WTC11 (cell line): Measurements from ENCODE around the gene RBFA. TPM values are rescaled to one million over a fixed set of nuclear protein-coding genes. Genes with fewer than 3 reads are reported as not detected.
A peak's percentile ranks its signal among the peaks of the same experiment; 100 is the strongest.

Source experiments
- ATAC-seq: fragments of 200-7000 bp; cut with Tn5 transposase; 2 replicates; pipeline ENCODE4 v1.10.0; 2021; ENCODE audit warnings: mild to moderate bottlenecking, moderate library complexity
- CTCF ChIA-PET: fragments of 300-600 bp; sonication (Branson Sonifier 250); formaldehyde crosslinking; loops from one replicate; lab custom pipeline; 2021; ENCODE audit warnings: antibody characterized with exemption; lab: Charles Lee
- POLR2A ChIA-PET: fragments of 350-600 bp; sonication (Branson Sonifier 250); formaldehyde crosslinking; loops from one replicate; lab custom pipeline; 2021; ENCODE audit warnings: antibody characterized with exemption; lab: Charles Lee
- DNase-seq: peaks from one replicate; pipeline ENCODE4 v3.0.0; 2021; ENCODE audit warnings: low spot score
- H3K27ac Mint-ChIP-seq: 2 replicates; pipeline ENCODE4 v1.8.0; 2021; ENCODE audit warnings: mixed read lengths
- H3K27me3 Mint-ChIP-seq: 2 replicates; pipeline ENCODE4 v1.8.0; 2021; ENCODE audit warnings: low read depth, mild to moderate bottlenecking, moderate library complexity, mixed read lengths
- H3K36me3 Mint-ChIP-seq: 2 replicates; pipeline ENCODE4 v1.8.0; 2021; ENCODE audit warnings: mixed read lengths
- H3K4me1 Mint-ChIP-seq: 2 replicates; pipeline ENCODE4 v1.8.0; 2022; ENCODE audit warnings: mixed read lengths
- H3K4me3 Mint-ChIP-seq: 2 replicates; pipeline ENCODE4 v1.8.0; 2021; ENCODE audit warnings: mild to moderate bottlenecking, moderate library complexity, mixed read lengths
- H3K9me3 Mint-ChIP-seq: 2 replicates; pipeline ENCODE4 v1.8.0; 2021; ENCODE audit warnings: mixed read lengths
- CBFB ChIP-seq: sonication (generic); formaldehyde crosslinking; IDR thresholded peaks from 2 replicates; pipeline ENCODE4 v1.8.1; 2022; ENCODE audit warnings: mild to moderate bottlenecking, low read depth, missing genetic modification reagents
- CREM ChIP-seq: sonication (generic); formaldehyde crosslinking; IDR thresholded peaks from 2 replicates; pipeline ENCODE4 v1.8.1; 2022; ENCODE audit warnings: mild to moderate bottlenecking, missing genetic modification reagents, moderate library complexity
- ERG ChIP-seq: fragments of 250-450 bp; sonication (Bioruptor Pico); IDR thresholded peaks from 2 replicates; pipeline ENCODE4 v1.8.0; 2021; ENCODE audit warnings: mild to moderate bottlenecking
- GTF2I ChIP-seq: fragments of 250-450 bp; sonication (Bioruptor Pico); conservative IDR thresholded peaks from 2 replicates; pipeline ENCODE4 v1.4.0; 2021; ENCODE audit warnings: mild to moderate bottlenecking
- IRF2 ChIP-seq: sonication (generic); formaldehyde crosslinking; IDR thresholded peaks from 2 replicates; pipeline ENCODE4 v1.8.0; 2022; ENCODE audit warnings: low read depth, missing genetic modification reagents, borderline replicate concordance
- KAT7 ChIP-seq: sonication (generic); formaldehyde crosslinking; IDR thresholded peaks from 2 replicates; pipeline ENCODE4 v1.8.1; 2023; ENCODE audit warnings: missing genetic modification reagents, mild to moderate bottlenecking, borderline replicate concordance
- MYBL2 ChIP-seq: sonication (generic); formaldehyde crosslinking; IDR thresholded peaks from 2 replicates; pipeline ENCODE4 v1.8.1; 2023; ENCODE audit warnings: mild to moderate bottlenecking, moderate library complexity, missing genetic modification reagents
- NFE2L1 ChIP-seq: sonication (generic); formaldehyde crosslinking; IDR thresholded peaks from 2 replicates; pipeline ENCODE4 v1.8.1; 2023; ENCODE audit warnings: missing genetic modification reagents
- NFYB ChIP-seq: sonication (generic); formaldehyde crosslinking; conservative IDR thresholded peaks from 2 replicates; pipeline ENCODE4 v1.8.0; 2022; ENCODE audit warnings: low read depth, missing genetic modification reagents
- NR2C2 ChIP-seq: sonication (generic); formaldehyde crosslinking; IDR thresholded peaks from 2 replicates; pipeline ENCODE4 v1.8.0; 2022; ENCODE audit warnings: mild to moderate bottlenecking, missing genetic modification reagents
- RORB ChIP-seq: fragments of 250-450 bp; sonication (Bioruptor Pico); IDR thresholded peaks from 2 replicates; pipeline ENCODE4 v1.9.0; 2021; ENCODE audit warnings: mild to moderate bottlenecking
- SMAD3 ChIP-seq: sonication (generic); formaldehyde crosslinking; IDR thresholded peaks from 2 replicates; pipeline ENCODE4 v1.8.0; 2022; ENCODE audit warnings: missing genetic modification reagents, mild to moderate bottlenecking, borderline replicate concordance
- SOX15 ChIP-seq: fragments of 250-450 bp; sonication (Bioruptor Pico); IDR thresholded peaks from 2 replicates; pipeline ENCODE4 v1.9.0; 2021; ENCODE audit warnings: mild to moderate bottlenecking
- TCF7 ChIP-seq: sonication (generic); formaldehyde crosslinking; IDR thresholded peaks from 2 replicates; pipeline ENCODE4 v1.8.0; 2022; ENCODE audit warnings: mild to moderate bottlenecking, low read depth, missing genetic modification reagents, moderate library complexity
- TEAD1 ChIP-seq: sonication (generic); formaldehyde crosslinking; IDR thresholded peaks from 2 replicates; pipeline ENCODE4 v1.8.0; 2022; ENCODE audit warnings: mild to moderate bottlenecking, missing genetic modification reagents
- ZNF138 ChIP-seq: sonication (generic); formaldehyde crosslinking; conservative IDR thresholded peaks from 2 replicates; pipeline ENCODE4 v1.8.1; 2022; ENCODE audit warnings: mild to moderate bottlenecking, moderate library complexity, missing genetic modification reagents
- ZNF232 ChIP-seq: sonication (generic); formaldehyde crosslinking; IDR thresholded peaks from 2 replicates; pipeline ENCODE4 v1.8.0; 2022; ENCODE audit warnings: mild to moderate bottlenecking, missing genetic modification reagents
- ZNF317 ChIP-seq: sonication (generic); formaldehyde crosslinking; IDR thresholded peaks from 2 replicates; pipeline ENCODE4 v1.8.1; 2023; ENCODE audit warnings: low read depth, mild to moderate bottlenecking, moderate library complexity, missing genetic modification reagents, borderline replicate concordance
- ZNF416 ChIP-seq: fragments of 250-450 bp; sonication (Bioruptor Pico); IDR thresholded peaks from 2 replicates; pipeline ENCODE4 v1.9.0; 2021; ENCODE audit warnings: mild to moderate bottlenecking, inconsistent platforms
- ZNF423 ChIP-seq: fragments of 250-450 bp; sonication (Bioruptor Pico); IDR thresholded peaks from 2 replicates; pipeline ENCODE4 v2.1.2; 2022; ENCODE audit warnings: mild to moderate bottlenecking, moderate library complexity
- ZSCAN18 ChIP-seq: fragments of 250-450 bp; sonication (Bioruptor Pico); IDR thresholded peaks from 2 replicates; pipeline ENCODE4 v2.1.2; 2022; ENCODE audit warnings: mild to moderate bottlenecking, moderate library complexity
- total RNA-seq: library from RNA; stranded (reverse); gene quantifications from 3 replicates; pipeline ENCODE4 v1.2.3, GENCODE V29; 2021
- TF ChIP-seq, protein P1 (sequence below): sonication (generic); formaldehyde crosslinking; IDR thresholded peaks from 2 replicates; pipeline ENCODE4 v1.8.1; 2022; ENCODE audit warnings: low read depth, missing genetic modification reagents, borderline replicate concordance
- TF ChIP-seq, protein P2 (sequence below): fragments of 250-450 bp; sonication (Bioruptor Pico); IDR thresholded peaks from 2 replicates; pipeline ENCODE4 v1.9.0; 2021; ENCODE audit warnings: mild to moderate bottlenecking
- TF ChIP-seq, protein P3 (sequence below): sonication (generic); formaldehyde crosslinking; IDR thresholded peaks from 2 replicates; pipeline ENCODE4 v1.8.1; 2022; ENCODE audit warnings: mild to moderate bottlenecking, missing genetic modification reagents, moderate library complexity, borderline replicate concordance
- TF ChIP-seq, protein P4 (sequence below): sonication (generic); formaldehyde crosslinking; IDR thresholded peaks from 2 replicates; pipeline ENCODE4 v1.8.1; 2023; ENCODE audit warnings: mild to moderate bottlenecking, missing genetic modification reagents, moderate library complexity
- TF ChIP-seq, protein P5 (sequence below): sonication (generic); formaldehyde crosslinking; conservative IDR thresholded peaks from 2 replicates; pipeline ENCODE4 v1.8.1; 2023; ENCODE audit warnings: mild to moderate bottlenecking, low read depth, missing genetic modification reagents, moderate library complexity

The RBFA gene
- total RNA-seq, 1 experiment from 2014 or later: 37.1 TPM

- TF ChIP-seq, protein P1, sequence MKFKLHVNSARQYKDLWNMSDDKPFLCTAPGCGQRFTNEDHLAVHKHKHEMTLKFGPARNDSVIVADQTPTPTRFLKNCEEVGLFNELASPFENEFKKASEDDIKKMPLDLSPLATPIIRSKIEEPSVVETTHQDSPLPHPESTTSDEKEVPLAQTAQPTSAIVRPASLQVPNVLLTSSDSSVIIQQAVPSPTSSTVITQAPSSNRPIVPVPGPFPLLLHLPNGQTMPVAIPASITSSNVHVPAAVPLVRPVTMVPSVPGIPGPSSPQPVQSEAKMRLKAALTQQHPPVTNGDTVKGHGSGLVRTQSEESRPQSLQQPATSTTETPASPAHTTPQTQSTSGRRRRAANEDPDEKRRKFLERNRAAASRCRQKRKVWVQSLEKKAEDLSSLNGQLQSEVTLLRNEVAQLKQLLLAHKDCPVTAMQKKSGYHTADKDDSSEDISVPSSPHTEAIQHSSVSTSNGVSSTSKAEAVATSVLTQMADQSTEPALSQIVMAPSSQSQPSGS (CRISPR knock-in tag): no peak
- TF ChIP-seq ZNF232 (CRISPR knock-in tag) (no peak), ZNF138 (CRISPR knock-in tag) (no peak), TEAD1 (CRISPR knock-in tag) (no peak), CBFB (no peak), NR2C2 (CRISPR knock-in tag) (no peak), ZNF416 (no peak), SOX15 (CRISPR knock-in tag) (no peak), MYBL2 (CRISPR knock-in tag) (no peak), ZNF423 (no peak), TCF7 (CRISPR knock-in tag) (no peak), NFE2L1 (CRISPR knock-in tag) (no peak)
Measured at GRCh38 chr18:80065705-80066104, 31.5 kb downstream of the RBFA start (continued).

DNA sequence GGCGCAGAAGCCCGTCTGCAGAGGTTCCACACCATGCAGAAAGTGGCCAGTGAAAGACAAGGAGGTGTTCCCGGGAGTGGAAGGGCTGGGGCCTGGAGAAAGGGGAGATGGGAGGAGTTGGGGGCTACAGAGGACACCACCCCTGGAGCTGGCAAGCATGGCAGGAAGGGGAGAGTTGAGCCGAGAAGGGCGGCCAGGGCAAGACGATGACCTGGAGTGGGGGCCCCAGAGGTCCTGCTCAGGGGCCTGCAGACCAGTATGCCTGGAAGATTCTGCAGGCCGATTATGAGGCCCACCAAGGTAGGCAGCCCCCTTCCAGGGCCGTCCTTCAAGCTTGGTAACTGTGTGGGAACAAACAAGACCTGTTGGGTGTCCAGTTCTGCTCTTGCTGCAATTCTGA is 33.1 kb downstream of the RBFA start:
- Mint-ChIP-seq H3K4me1 (no peaks in the 10 kb centered on the region), H3K36me3 (peaks cover 11% of the 10 kb centered on the region), H3K9me3 (peaks cover 15% of the 10 kb centered on the region), H3K4me3 (no peak overlapping the region)
- POLR2A ChIA-PET: no interaction called here
- DNase-seq: no peak
- TF ChIP-seq ZSCAN18 (no peak), RORB (no peak), SOX15 (CRISPR knock-in tag) (no peak), NFYB (CRISPR knock-in tag) (no peak), SMAD3 (CRISPR knock-in tag) (no peak), IRF2 (no peak), ZNF232 (CRISPR knock-in tag) (no peak), ZNF317 (no peak)
- TF ChIP-seq, protein P2, sequence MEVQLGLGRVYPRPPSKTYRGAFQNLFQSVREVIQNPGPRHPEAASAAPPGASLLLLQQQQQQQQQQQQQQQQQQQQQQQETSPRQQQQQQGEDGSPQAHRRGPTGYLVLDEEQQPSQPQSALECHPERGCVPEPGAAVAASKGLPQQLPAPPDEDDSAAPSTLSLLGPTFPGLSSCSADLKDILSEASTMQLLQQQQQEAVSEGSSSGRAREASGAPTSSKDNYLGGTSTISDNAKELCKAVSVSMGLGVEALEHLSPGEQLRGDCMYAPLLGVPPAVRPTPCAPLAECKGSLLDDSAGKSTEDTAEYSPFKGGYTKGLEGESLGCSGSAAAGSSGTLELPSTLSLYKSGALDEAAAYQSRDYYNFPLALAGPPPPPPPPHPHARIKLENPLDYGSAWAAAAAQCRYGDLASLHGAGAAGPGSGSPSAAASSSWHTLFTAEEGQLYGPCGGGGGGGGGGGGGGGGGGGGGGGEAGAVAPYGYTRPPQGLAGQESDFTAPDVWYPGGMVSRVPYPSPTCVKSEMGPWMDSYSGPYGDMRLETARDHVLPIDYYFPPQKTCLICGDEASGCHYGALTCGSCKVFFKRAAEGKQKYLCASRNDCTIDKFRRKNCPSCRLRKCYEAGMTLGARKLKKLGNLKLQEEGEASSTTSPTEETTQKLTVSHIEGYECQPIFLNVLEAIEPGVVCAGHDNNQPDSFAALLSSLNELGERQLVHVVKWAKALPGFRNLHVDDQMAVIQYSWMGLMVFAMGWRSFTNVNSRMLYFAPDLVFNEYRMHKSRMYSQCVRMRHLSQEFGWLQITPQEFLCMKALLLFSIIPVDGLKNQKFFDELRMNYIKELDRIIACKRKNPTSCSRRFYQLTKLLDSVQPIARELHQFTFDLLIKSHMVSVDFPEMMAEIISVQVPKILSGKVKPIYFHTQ (CRISPR knock-in tag): no peak
- TF ChIP-seq, all 79 proteins: peak for 0
- CTCF ChIA-PET: no interaction called here
- ATAC-seq: no peak
- Mint-ChIP-seq H3K27ac (peak overlapping the region; percentile 17; the same call in 1 of the 2 replicates), H3K27me3 (no peaks in the 10 kb centered on the region)

DNA sequence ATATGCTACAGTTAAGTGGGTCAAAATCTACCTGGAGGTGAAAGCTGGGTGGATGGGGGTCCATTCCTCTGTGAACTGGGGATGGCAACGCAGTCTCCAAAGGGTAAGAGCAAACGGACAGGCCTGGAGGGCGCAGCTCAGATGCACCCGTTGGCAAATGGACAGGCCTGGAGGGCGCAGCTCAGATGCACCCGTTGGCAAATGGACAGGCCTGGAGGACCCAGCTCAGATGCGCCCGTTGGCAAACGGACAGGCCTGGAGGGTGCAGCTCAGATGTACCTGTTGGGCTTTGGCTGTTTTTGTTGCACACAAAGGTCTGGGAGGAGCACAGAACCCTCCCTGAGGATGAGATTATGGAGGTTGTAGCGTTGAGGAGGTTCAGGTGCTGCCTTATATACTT is 33.7 kb downstream of the RBFA start:
- H3K36me3 Mint-ChIP-seq: peaks cover 5% of the 10 kb centered on the region; the same call in 1 of the 2 replicates
- ChIA-PET CTCF (no interaction called here), POLR2A (no interaction called here)
- no peaks in the 10 kb centered on the region for H3K27me3 Mint-ChIP-seq
- H3K4me1 Mint-ChIP-seq: no peaks in the 10 kb centered on the region
- ATAC-seq (no peak), DNase-seq (no peak)
- peaks cover 10% of the 10 kb centered on the region for H3K9me3 Mint-ChIP-seq
- no peak overlapping the region for H3K27ac Mint-ChIP-seq
- H3K4me3 Mint-ChIP-seq: no peak overlapping the region
- no peak for TF ChIP-seq CREM
- TF ChIP-seq, protein P3, sequence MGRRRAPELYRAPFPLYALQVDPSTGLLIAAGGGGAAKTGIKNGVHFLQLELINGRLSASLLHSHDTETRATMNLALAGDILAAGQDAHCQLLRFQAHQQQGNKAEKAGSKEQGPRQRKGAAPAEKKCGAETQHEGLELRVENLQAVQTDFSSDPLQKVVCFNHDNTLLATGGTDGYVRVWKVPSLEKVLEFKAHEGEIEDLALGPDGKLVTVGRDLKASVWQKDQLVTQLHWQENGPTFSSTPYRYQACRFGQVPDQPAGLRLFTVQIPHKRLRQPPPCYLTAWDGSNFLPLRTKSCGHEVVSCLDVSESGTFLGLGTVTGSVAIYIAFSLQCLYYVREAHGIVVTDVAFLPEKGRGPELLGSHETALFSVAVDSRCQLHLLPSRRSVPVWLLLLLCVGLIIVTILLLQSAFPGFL: no peak
- TF ChIP-seq, protein P4, sequence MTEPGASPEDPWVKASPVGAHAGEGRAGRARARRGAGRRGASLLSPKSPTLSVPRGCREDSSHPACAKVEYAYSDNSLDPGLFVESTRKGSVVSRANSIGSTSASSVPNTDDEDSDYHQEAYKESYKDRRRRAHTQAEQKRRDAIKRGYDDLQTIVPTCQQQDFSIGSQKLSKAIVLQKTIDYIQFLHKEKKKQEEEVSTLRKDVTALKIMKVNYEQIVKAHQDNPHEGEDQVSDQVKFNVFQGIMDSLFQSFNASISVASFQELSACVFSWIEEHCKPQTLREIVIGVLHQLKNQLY: no peak
- no peak for TF ChIP-seq KAT7 (CRISPR knock-in tag)
- no peak for TF ChIP-seq GTF2I (CRISPR knock-in tag)
- TF ChIP-seq ERG (CRISPR knock-in tag): no peak
- TF ChIP-seq, protein P5, sequence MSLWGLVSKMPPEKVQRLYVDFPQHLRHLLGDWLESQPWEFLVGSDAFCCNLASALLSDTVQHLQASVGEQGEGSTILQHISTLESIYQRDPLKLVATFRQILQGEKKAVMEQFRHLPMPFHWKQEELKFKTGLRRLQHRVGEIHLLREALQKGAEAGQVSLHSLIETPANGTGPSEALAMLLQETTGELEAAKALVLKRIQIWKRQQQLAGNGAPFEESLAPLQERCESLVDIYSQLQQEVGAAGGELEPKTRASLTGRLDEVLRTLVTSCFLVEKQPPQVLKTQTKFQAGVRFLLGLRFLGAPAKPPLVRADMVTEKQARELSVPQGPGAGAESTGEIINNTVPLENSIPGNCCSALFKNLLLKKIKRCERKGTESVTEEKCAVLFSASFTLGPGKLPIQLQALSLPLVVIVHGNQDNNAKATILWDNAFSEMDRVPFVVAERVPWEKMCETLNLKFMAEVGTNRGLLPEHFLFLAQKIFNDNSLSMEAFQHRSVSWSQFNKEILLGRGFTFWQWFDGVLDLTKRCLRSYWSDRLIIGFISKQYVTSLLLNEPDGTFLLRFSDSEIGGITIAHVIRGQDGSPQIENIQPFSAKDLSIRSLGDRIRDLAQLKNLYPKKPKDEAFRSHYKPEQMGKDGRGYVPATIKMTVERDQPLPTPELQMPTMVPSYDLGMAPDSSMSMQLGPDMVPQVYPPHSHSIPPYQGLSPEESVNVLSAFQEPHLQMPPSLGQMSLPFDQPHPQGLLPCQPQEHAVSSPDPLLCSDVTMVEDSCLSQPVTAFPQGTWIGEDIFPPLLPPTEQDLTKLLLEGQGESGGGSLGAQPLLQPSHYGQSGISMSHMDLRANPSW (CRISPR knock-in tag): no peak
